HG02588 (cell line): ENCODE measurements around the gene TMEM266.

ENCODE experiments used
- ATAC-seq: cut with Tn5 transposase; IDR thresholded peaks from one replicate; pipeline ENCODE4 v1.9.1; 2021; ENCODE audit warnings: mild to moderate bottlenecking, moderate library complexity; ENCODE audit not compliant: unreplicated experiment

The TMEM266 gene

DNA sequence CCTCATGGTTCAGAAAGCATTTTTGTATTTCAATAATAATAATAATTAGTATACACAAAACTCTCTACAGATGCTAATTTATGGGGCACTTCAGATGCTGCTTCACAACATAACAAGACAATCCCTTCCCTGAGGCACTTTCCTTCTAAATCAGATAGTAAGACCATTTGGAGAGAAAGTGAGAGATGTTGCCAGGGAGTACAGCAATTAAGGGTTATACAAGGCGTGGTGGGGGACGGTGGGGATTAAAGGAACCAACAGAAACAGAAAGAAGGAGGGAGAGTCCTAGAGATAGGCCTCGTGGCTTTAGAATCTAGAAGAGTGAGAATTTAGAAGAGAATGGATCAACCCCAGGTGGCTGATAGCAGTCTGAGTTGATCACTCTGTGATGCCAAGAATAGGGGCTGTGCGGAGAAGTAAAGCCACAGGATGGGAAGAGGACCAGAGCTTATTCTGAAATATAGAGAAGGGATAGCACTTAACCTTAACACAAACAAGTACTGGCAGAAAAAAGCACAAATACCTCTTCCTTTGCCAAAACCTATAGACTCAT, 174.6 kb downstream of the TMEM266 start:
- ATAC-seq, result no peak

DNA sequence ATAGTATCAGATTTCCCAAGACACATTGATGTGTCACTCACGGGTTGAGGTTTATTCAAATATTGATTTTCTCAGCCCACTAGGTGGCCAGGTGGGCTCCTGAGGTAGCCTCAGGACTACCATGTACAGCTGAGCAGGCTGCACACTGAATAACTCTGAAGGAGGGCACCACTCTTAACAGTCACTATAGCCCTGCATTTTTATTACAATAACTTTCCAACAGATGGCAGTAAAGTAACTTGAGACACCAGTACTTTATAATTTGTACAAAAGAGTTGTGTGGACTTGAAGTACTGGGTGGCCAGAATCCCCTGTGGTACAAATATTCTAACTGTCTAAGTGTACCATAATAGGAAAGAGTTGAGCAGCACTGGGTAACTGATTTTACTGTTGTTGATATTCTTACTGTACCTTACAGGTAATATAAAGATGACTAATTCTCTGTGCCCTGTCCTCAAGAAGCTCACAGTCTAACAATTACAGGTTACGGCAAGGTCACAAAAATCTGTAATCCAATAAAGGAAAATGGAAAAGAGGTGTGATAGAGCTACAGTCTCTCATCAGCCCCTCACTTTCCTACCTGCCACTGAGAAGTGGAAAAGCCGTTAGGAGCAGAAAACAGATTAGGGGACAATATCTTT, 175.5 kb downstream of the TMEM266 start:
- ATAC-seq, result no peak

DNA sequence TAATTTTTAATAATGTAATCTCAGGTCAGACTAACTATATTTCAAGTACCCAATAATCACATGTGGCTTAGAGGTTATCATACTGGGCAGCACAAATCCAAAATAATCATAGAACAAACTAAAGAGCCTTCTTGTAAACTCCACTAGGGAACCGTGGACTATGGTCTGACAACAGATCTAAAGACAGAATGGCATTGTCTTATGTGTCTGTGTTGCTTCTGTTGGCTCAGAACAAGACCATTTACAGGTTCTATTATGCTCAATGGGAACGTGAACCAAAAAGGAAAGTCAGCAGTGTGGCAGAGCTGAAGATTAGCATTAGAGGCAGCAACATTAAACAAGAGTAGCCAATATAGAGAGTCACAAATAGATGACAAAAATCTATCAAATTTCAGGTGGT, 176.6 kb downstream of the TMEM266 start:
- ATAC-seq, result no peak

DNA sequence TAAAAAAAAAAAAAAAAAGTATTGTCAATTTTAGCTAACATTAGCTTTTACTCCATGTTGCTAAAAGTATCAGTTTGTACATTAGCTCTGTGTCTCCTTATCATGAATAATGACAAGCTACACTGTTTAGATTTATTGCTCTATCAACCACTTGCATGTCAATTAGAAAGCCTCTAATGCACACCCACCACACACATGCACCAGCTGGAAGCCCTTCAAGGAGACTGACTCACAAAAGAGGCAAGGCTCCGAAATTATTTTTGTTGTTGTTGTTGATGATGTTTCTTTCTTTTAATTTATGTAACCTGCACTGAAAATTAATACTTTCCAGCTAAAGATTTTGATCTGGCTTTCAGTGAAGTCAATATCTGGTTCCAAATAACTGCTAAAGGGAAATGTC, 180.0 kb downstream of the TMEM266 start:
- no peak for ATAC-seq

DNA sequence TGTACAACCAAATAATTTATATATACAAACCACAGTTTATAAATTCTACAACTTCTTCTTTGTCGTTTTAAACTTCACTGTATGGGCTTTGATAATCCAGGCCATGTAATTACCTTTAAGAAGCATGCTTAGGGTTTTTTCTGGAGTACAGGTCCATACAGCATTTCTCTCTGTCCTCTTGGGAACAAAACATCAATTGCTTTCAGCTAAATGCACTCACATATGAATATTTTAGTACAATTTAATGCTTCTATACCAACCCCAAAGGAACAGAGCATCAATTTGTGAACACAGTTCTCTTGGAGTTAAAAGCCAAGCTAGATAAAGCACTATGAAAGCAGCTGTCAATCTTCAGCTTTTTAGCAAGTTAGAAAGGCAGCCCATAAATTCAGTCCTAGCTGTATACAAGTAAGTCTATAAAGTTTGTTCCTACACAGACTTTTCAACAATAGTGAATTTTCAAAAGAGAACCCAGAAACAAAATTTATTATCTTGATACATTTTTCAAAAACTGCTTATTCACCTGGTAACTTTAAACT, 185.4 kb downstream of the TMEM266 start:
- ATAC-seq, result no peak

DNA sequence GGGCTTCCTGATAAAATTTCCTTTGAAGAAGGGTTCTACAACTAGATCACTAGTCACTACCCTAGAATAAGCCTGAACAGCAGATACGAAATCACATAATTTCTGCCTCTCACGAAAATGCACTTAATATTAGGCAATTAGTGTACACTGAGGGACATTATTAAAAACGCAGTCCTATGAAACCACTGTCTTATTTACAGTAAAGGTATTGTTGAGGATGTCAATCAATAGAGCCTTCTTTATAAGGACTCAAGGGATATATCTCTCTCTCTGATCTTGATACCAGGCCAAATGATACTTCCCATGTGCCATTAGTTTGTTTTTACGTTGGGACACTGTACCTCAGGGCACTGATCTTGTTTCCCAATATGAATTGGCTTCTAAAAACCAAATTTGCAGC, 191.9 kb downstream of the TMEM266 start:
- ATAC-seq, result no peak

DNA sequence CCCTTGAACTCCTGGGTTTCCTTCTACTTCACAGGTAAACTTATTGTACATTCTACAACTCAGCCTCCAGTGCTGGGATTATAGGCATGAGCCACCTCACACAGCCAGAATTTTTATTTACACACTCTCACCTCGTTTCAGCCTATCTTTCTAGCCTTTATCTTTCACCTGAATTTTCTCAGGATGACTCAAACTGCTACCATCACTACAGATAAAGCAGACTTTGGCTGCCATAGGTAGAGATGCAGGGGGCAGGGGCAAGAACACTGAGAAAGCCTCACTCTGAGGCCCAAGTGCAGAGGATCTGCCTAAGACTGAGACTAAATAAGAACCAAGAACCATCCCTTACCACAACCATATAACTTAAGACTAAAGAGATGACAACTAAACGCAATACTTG, 192.5 kb downstream of the TMEM266 start:
- no peak for ATAC-seq

DNA sequence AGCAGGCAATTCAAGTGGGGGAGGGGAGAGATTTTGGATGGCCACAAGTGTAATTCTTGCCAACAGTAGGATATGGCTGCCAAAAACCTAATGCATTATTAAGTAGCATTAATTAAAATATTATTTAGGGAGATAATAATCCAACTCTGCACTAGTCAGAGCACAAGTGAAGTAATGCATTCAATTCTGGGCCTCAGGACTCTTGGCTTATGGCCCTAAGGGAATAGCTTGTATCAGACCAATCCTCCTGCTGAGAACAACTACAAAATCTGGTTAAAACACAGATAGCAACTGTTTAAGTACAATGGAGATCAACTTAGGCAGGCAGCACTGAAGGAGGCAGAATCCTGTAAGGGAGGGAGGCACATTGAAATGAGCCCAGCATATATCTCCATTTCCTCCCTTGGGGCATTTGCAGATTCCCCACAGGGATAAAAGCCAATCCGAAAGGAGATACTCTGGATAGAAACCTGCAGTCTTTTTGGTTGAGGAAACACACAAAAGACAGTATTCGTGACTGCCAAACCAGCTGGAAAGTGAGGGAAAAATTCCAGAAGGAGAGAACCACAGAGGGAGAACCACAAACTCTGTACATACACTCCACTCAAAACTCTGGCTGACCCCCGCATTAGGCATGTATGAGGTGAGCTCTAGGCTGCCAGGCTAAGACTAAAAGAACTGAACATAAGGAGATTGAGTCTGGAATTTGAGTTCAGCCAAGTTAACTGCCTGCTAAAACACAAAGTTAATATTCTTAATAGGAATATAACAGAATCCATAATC, 194.1 kb downstream of the TMEM266 start:
- no peak for ATAC-seq
